HEK293 (cell line): Measurements from ENCODE around the gene SPPL2B.

Experiments
- PBX3 ChIP-seq: sonication (generic); formaldehyde crosslinking; IDR thresholded peaks from 2 replicates; pipeline ENCODE4 v1.8.1; 2022; ENCODE audit warnings: mild to moderate bottlenecking, moderate library complexity, missing genetic modification reagents
- TCF7L2 ChIP-seq: IDR thresholded peaks from 2 replicates; pipeline ENCODE4 v1.6.1; 2011; ENCODE audit warnings: low read depth, mild to moderate bottlenecking, inconsistent platforms, low read length, moderate library complexity, borderline replicate concordance
- ZNF121 ChIP-seq: fragments of 450-650 bp; formaldehyde crosslinking; IDR thresholded peaks from 2 replicates; pipeline ENCODE4 v1.5.1; 2016; ENCODE audit warnings: missing biosample characterization, missing genetic modification characterization
- ZNF132 ChIP-seq: fragments of 450-650 bp; formaldehyde crosslinking; IDR thresholded peaks from 2 replicates; pipeline ENCODE4 v1.5.1; 2017; ENCODE audit warnings: missing biosample characterization, missing genetic modification characterization, borderline replicate concordance
- ZNF274 ChIP-seq, 2 experiments: fragments of 200-500 bp in 1 of 2; fragments of 450-650 bp in 1 of 2; sonication (Bioruptor generic) in 1 of 2; formaldehyde crosslinking in 1 of 2; IDR thresholded peaks; 2 replicates each; pipeline versions ENCODE4 v1.5.1 to v1.6.1; 2014 to 2016; ENCODE audit warnings: borderline replicate concordance in 1 of 2, inconsistent platforms in 1 of 2, low read length in 1 of 2, missing biosample characterization in 1 of 2, missing genetic modification characterization in 1 of 2
- ZNF302 ChIP-seq: fragments of 450-650 bp; formaldehyde crosslinking; IDR thresholded peaks from 2 replicates; pipeline ENCODE4 v1.5.1; 2016; ENCODE audit warnings: missing biosample characterization, missing genetic modification characterization, low read depth
- ZNF362 ChIP-seq: fragments of 450-650 bp; formaldehyde crosslinking; IDR thresholded peaks from 2 replicates; pipeline ENCODE4 v1.5.1; 2016; ENCODE audit warnings: missing biosample characterization, missing genetic modification characterization
- ZNF433 ChIP-seq: fragments of 450-650 bp; formaldehyde crosslinking; IDR thresholded peaks from 2 replicates; pipeline ENCODE4 v1.5.1; 2016; ENCODE audit warnings: missing biosample characterization, missing genetic modification characterization, low read depth
- ZNF624 ChIP-seq: fragments of 450-650 bp; formaldehyde crosslinking; IDR thresholded peaks from 2 replicates; pipeline ENCODE4 v1.5.1; 2017; ENCODE audit warnings: missing biosample characterization, missing genetic modification characterization
- TF ChIP-seq, protein P1 (sequence below): fragments of 450-650 bp; formaldehyde crosslinking; IDR thresholded peaks from 2 replicates; pipeline ENCODE4 v1.5.1; 2016; ENCODE audit warnings: missing biosample characterization, missing genetic modification characterization
- TF ChIP-seq, protein P2 (sequence below): fragments of 450-650 bp; formaldehyde crosslinking; IDR thresholded peaks from 2 replicates; pipeline ENCODE4 v1.5.1; 2016; ENCODE audit warnings: missing biosample characterization, missing genetic modification characterization

- TF ChIP-seq, protein P1, sequence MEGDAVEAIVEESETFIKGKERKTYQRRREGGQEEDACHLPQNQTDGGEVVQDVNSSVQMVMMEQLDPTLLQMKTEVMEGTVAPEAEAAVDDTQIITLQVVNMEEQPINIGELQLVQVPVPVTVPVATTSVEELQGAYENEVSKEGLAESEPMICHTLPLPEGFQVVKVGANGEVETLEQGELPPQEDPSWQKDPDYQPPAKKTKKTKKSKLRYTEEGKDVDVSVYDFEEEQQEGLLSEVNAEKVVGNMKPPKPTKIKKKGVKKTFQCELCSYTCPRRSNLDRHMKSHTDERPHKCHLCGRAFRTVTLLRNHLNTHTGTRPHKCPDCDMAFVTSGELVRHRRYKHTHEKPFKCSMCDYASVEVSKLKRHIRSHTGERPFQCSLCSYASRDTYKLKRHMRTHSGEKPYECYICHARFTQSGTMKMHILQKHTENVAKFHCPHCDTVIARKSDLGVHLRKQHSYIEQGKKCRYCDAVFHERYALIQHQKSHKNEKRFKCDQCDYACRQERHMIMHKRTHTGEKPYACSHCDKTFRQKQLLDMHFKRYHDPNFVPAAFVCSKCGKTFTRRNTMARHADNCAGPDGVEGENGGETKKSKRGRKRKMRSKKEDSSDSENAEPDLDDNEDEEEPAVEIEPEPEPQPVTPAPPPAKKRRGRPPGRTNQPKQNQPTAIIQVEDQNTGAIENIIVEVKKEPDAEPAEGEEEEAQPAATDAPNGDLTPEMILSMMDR (tag by site-specific recombination), result no peak
- no peak for TF ChIP-seq ZNF362 (tag by site-specific recombination)
- no peak for TF ChIP-seq ZNF624 (tag by site-specific recombination)
- TF ChIP-seq ZNF274 (IDR thresholded peaks at IDR 0.05; ENCODE audit: low read length), result no peak
- no peak for TF ChIP-seq ZNF274 (tag by site-specific recombination; IDR thresholded peaks at IDR 0.05; ENCODE audit: borderline replicate concordance)
- TF ChIP-seq PBX3 (CRISPR knock-in tag), result no peak
- no peak for TF ChIP-seq ZNF132 (tag by site-specific recombination)
- TF ChIP-seq ZNF433 (tag by site-specific recombination), result no peak
- TF ChIP-seq TCF7L2, result no peak
- TF ChIP-seq, protein P2, sequence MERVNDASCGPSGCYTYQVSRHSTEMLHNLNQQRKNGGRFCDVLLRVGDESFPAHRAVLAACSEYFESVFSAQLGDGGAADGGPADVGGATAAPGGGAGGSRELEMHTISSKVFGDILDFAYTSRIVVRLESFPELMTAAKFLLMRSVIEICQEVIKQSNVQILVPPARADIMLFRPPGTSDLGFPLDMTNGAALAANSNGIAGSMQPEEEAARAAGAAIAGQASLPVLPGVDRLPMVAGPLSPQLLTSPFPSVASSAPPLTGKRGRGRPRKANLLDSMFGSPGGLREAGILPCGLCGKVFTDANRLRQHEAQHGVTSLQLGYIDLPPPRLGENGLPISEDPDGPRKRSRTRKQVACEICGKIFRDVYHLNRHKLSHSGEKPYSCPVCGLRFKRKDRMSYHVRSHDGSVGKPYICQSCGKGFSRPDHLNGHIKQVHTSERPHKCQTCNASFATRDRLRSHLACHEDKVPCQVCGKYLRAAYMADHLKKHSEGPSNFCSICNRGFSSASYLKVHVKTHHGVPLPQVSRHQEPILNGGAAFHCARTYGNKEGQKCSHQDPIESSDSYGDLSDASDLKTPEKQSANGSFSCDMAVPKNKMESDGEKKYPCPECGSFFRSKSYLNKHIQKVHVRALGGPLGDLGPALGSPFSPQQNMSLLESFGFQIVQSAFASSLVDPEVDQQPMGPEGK, result no peak
- no peak for TF ChIP-seq ZNF302
- TF ChIP-seq ZNF121 (tag by site-specific recombination), result no peak
Measured at GRCh38 chr19:2350656-2351055, 22.2 kb downstream of the SPPL2B start.
